ENCODE results near the gene HOXD10.

HOXD10 gene

GRCh38 chr2:176107731-176108181 is 8.8 kb upstream of the HOXD10 start:
- no peak for DNase-seq

GRCh38 chr2:176109192-176109901 is 7.2 kb upstream of the HOXD10 start:
- no peak for DNase-seq

- DNase-seq = no peak
Measured at GRCh38 chr2:176109946-176110345, 6.6 kb upstream of the HOXD10 start.

- no peak for DNase-seq
Measured at GRCh38 chr2:176110415-176111308, 5.9 kb upstream of the HOXD10 start.

GRCh38 chr2:176111309-176111663 is 5.3 kb upstream of the HOXD10 start:
- no peak for DNase-seq

- DNase-seq = no peak
Measured at GRCh38 chr2:176111846-176112374, 4.7 kb upstream of the HOXD10 start.

- no peak for DNase-seq
Measured at GRCh38 chr2:176112375-176113302, 3.9 kb upstream of the HOXD10 start.

- no peak for DNase-seq
Measured at GRCh38 chr2:176114120-176114929, 2.3 kb upstream of the HOXD10 start.

- no peak for DNase-seq
Measured at GRCh38 chr2:176114930-176115625, 1.5 kb upstream of the HOXD10 start.

- DNase-seq = no peak
Measured at GRCh38 chr2:176117162-176117822, 714 bp downstream of the HOXD10 start.

- DNase-seq = no peak
Measured at GRCh38 chr2:176117823-176118371, 1.3 kb downstream of the HOXD10 start.

GRCh38 chr2:176118601-176119339 is 2.2 kb downstream of the HOXD10 start:
- no peak for DNase-seq

GRCh38 chr2:176120364-176121189 is 4.0 kb downstream of the HOXD10 start:
- no peak for DNase-seq

GRCh38 chr2:176121190-176122051 is 4.8 kb downstream of the HOXD10 start:
- DNase-seq = no peak

GRCh38 chr2:176122052-176122682 is 5.6 kb downstream of the HOXD10 start:
- no peak for DNase-seq

GRCh38 chr2:176122683-176123410 is 6.3 kb downstream of the HOXD10 start, which contains the start of gene HOXD9:
TSS of gene HOXD9 (plus strand) at chr2:176122719. CDS start at chr2:176122769, 50 bp downstream.
- no peak for DNase-seq

Data from central memory CD4-positive, alpha-beta T cell (primary cell).